ENCODE results near the gene F11. TPM values are rescaled to one million over a fixed set of nuclear protein-coding genes. Genes with fewer than 3 reads are reported as not detected.

F11 gene
- total RNA-seq, 1 experiment from 2014 or later = not detected

DNA sequence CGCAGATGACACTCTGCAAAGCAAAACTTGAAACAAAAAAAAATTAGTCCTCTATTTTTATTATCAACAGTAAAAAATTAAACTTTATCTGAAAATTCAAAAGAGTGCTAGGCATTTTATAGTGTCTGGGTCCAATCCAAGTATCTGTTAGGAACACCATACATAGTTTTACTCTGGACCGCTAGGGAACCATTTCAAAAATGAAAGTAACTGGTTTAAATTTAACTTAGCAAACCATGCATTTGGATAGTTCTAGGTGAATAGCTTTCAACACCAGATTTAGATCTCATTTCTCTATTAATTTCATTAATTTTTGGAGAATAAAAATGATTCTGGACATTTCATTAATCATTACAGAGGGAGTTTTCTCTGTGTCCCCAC, 37.5 kb upstream of the F11 start:
- Mint-ChIP-seq H3K9me3 (ENCODE audit: unreplicated experiment) (peaks cover 9% of the 10 kb centered on the region), H3K4me3 (ENCODE audit: unreplicated experiment) (no peak overlapping the region), H3K4me1 (ENCODE audit: insufficient read depth, unreplicated experiment) (no peaks in the 10 kb centered on the region), H3K36me3 (ENCODE audit: insufficient read depth, unreplicated experiment) (no peaks in the 10 kb centered on the region), H3K27me3 (ENCODE audit: insufficient read depth, unreplicated experiment) (no peaks in the 10 kb centered on the region), H3K27ac (ENCODE audit: low read depth, unreplicated experiment) (no peak overlapping the region)
- CTCF ChIA-PET = interaction anchor here (0.8 kb wide), 1 partner anchor 21 kb away, joined by 3 read pairs; no protein-coding TSS in a partner anchor
- TF ChIP-seq, protein P1, sequence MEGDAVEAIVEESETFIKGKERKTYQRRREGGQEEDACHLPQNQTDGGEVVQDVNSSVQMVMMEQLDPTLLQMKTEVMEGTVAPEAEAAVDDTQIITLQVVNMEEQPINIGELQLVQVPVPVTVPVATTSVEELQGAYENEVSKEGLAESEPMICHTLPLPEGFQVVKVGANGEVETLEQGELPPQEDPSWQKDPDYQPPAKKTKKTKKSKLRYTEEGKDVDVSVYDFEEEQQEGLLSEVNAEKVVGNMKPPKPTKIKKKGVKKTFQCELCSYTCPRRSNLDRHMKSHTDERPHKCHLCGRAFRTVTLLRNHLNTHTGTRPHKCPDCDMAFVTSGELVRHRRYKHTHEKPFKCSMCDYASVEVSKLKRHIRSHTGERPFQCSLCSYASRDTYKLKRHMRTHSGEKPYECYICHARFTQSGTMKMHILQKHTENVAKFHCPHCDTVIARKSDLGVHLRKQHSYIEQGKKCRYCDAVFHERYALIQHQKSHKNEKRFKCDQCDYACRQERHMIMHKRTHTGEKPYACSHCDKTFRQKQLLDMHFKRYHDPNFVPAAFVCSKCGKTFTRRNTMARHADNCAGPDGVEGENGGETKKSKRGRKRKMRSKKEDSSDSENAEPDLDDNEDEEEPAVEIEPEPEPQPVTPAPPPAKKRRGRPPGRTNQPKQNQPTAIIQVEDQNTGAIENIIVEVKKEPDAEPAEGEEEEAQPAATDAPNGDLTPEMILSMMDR (IDR thresholded peaks at IDR 0.05; ENCODE audit: unreplicated experiment) = no peak
- intact Hi-C loops (cut with micrococcal nuclease) = no loop called here
- no TSS peak for BruUV-seq (replicated peaks)
- no peak for DNase-seq (ENCODE audit: unreplicated experiment)
- POLR2A ChIA-PET = no interaction called here

DNA sequence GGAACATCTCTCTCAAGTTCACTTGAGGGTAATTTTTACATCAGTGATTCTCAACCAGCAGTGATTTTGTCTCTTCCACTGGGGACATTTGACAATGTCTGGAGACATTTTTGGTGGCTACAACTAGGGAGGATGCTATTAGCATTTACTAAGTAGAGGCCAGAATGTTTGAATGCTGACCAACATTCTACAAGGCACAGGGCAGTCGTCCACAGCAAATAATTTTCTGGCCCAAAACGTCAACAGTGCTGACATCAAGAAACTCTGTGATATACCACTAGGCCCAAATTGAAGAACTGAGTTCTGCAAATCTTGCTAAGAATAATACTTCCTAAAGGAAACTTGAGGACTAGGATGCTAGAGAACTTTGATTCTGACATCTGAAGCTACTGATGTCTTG, 31.6 kb upstream of the F11 start:
- Mint-ChIP-seq H3K4me1 (ENCODE audit: insufficient read depth, unreplicated experiment) (no peaks in the 10 kb centered on the region), H3K27me3 (ENCODE audit: insufficient read depth, unreplicated experiment) (no peaks in the 10 kb centered on the region), H3K9me3 (ENCODE audit: unreplicated experiment) (no peaks in the 10 kb centered on the region), H3K4me3 (ENCODE audit: unreplicated experiment) (no peak overlapping the region), H3K36me3 (ENCODE audit: insufficient read depth, unreplicated experiment) (no peaks in the 10 kb centered on the region), H3K27ac (ENCODE audit: low read depth, unreplicated experiment) (no peak overlapping the region)
- POLR2A ChIA-PET = no interaction called here
- no peak for DNase-seq (ENCODE audit: unreplicated experiment)
- intact Hi-C loops (cut with micrococcal nuclease) = no loop called here
- TF ChIP-seq, protein P1 (IDR thresholded peaks at IDR 0.05; ENCODE audit: unreplicated experiment) = no peak
- no TSS peak for BruUV-seq (replicated peaks)
- CTCF ChIA-PET = no interaction called here

DNA sequence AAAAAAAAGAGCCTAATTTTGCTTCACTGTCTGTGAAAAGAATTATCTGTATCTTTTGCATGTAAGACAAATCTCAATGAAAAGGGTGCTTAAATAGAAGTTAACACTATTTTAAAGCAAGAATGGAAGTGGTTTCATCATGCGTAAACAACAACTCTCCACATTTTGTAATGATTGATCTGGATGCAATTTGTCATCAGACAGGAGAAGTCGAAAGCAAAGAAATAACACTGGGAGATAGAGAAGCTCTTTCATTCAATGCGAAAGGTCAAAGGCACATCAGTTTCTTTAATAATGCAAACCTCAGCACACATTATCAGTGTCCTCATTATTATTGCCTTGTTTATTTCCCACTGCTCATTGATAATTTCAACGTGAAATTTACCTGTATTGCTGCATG, 29.9 kb upstream of the F11 start:
- H3K4me1 Mint-ChIP-seq (ENCODE audit: insufficient read depth, unreplicated experiment) = no peaks in the 10 kb centered on the region
- ChIA-PET POLR2A (no interaction called here), CTCF (interaction anchor here (0.8 kb wide), 1 partner anchor 97 kb away, joined by 3 read pairs; no protein-coding TSS in a partner anchor)
- DNase-seq (ENCODE audit: unreplicated experiment) = no peak
- H3K4me3 Mint-ChIP-seq (ENCODE audit: unreplicated experiment) = no peak overlapping the region
- intact Hi-C loops (cut with micrococcal nuclease) = no loop called here
- no peaks in the 10 kb centered on the region for H3K27me3 Mint-ChIP-seq (ENCODE audit: insufficient read depth, unreplicated experiment)
- H3K27ac Mint-ChIP-seq (ENCODE audit: low read depth, unreplicated experiment) = no peak overlapping the region
- TF ChIP-seq, protein P1 (IDR thresholded peaks at IDR 0.05; ENCODE audit: unreplicated experiment) = no peak
- BruUV-seq (replicated peaks) = no TSS peak
- H3K36me3 Mint-ChIP-seq (ENCODE audit: insufficient read depth, unreplicated experiment) = no peaks in the 10 kb centered on the region
- no peaks in the 10 kb centered on the region for H3K9me3 Mint-ChIP-seq (ENCODE audit: unreplicated experiment)

DNA sequence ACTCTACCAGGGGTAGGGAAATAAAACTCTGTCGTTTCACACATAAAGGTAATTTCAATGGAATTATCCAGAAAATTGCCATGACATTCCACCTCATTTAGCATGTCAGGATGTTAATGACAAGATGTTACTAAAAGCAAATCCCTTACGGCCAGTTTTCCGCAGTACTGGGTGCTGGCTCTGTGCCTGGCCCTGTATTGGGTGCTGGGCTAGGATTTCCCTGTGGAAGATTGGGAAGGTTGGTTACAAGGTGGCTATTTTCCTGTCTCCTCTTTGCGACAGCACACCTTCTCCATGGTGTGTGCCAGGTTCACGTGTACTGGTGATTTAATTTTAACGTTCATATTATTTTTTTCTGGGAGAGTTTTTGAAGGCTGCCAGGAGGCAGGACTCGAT, 25.5 kb upstream of the F11 start:
- no peak for DNase-seq (ENCODE audit: unreplicated experiment)
- POLR2A ChIA-PET = no interaction called here
- TF ChIP-seq, protein P1 (IDR thresholded peaks at IDR 0.05; ENCODE audit: unreplicated experiment) = no peak
- intact Hi-C loops (cut with micrococcal nuclease) = no loop called here
- H3K27ac Mint-ChIP-seq (ENCODE audit: low read depth, unreplicated experiment) = no peak overlapping the region
- H3K27me3 Mint-ChIP-seq (ENCODE audit: insufficient read depth, unreplicated experiment) = no peaks in the 10 kb centered on the region
- CTCF ChIA-PET = no interaction called here
- no peaks in the 10 kb centered on the region for H3K4me1 Mint-ChIP-seq (ENCODE audit: insufficient read depth, unreplicated experiment)
- no peak overlapping the region for H3K4me3 Mint-ChIP-seq (ENCODE audit: unreplicated experiment)
- no peaks in the 10 kb centered on the region for H3K9me3 Mint-ChIP-seq (ENCODE audit: unreplicated experiment)
- no peaks in the 10 kb centered on the region for H3K36me3 Mint-ChIP-seq (ENCODE audit: insufficient read depth, unreplicated experiment)
- no TSS peak for BruUV-seq (replicated peaks)
